Neural cell (in vitro differentiated cells): ENCODE results near the gene UTRN. TPM values are rescaled to one million over a fixed set of nuclear protein-coding genes. Genes with fewer than 3 reads are reported as not detected.

Experiments
- H2AFZ ChIP-seq: fragments of 200-600, 300-800 bp; sonication (generic), shearing (Covaris generic); 2 replicates; pipeline ENCODE4 v1.6.0; 2014; ENCODE audit warnings: low read depth, mild to moderate bottlenecking, antibody characterized with exemption, low read length, moderate library complexity
- H3F3A ChIP-seq: fragments of 200-600 bp; shearing (Covaris generic); 2 replicates; pipeline ENCODE4 v1.6.1; 2016; ENCODE audit warnings: mild to moderate bottlenecking, moderate library complexity, mixed read lengths, antibody characterized with exemption, low read length; ENCODE audit not compliant: insufficient read depth, poor library complexity, severe bottlenecking
- H3K27ac ChIP-seq: fragments of 200-600, 300-800 bp; sonication (generic), shearing (Covaris generic); 2 replicates; pipeline ENCODE4 v1.5.1; 2014; ENCODE audit warnings: mild to moderate bottlenecking, low read length, moderate library complexity
- H3K27me3 ChIP-seq: fragments of 300-800, 200-600 bp; sonication (generic), shearing (Covaris generic); 2 replicates; pipeline ENCODE4 v1.6.0; 2014; ENCODE audit warnings: mild to moderate bottlenecking, low read depth, low read length, moderate library complexity; ENCODE audit not compliant: insufficient read depth
- H3K36me3 ChIP-seq: fragments of 300-800, 200-600 bp; sonication (generic), shearing (Covaris generic); 2 replicates; pipeline ENCODE4 v1.5.1; 2014; ENCODE audit warnings: mild to moderate bottlenecking, antibody characterized with exemption, low read length, moderate library complexity; ENCODE audit not compliant: insufficient read depth
- H3K4me2 ChIP-seq: fragments of 300-800, 200-600 bp; sonication (generic), shearing (Covaris generic); 2 replicates; pipeline ENCODE4 v1.6.0; 2014; ENCODE audit warnings: mild to moderate bottlenecking, low read length
- H3K4me3 ChIP-seq: fragments of 300-800, 200-600 bp; sonication (generic), shearing (Covaris generic); 2 replicates; pipeline ENCODE4 v1.5.1; 2014; ENCODE audit warnings: mild to moderate bottlenecking, low read length, moderate library complexity
- H3K79me2 ChIP-seq: fragments of 200-600 bp; shearing (Covaris generic); replicated peaks from 2 replicates; pipeline ENCODE4 v1.6.0; 2014; ENCODE audit warnings: mild to moderate bottlenecking, low read length, moderate library complexity; ENCODE audit not compliant: insufficient read depth
- H3K9ac ChIP-seq: fragments of 300-800, 200-600 bp; sonication (generic), shearing (Covaris generic); 2 replicates; pipeline ENCODE4 v1.6.1; 2016; ENCODE audit warnings: mild to moderate bottlenecking, low read length, mixed read lengths
- H3K9me2 ChIP-seq: fragments of 200-600 bp; shearing (Covaris generic); 2 replicates; pipeline ENCODE4 v1.6.1; 2016; ENCODE audit warnings: mild to moderate bottlenecking, low read length, mixed read lengths; ENCODE audit not compliant: insufficient read depth
- H3K9me3 ChIP-seq: fragments of 200-600, 300-800 bp; sonication (generic), shearing (Covaris generic); 2 replicates; pipeline ENCODE4 v1.6.1; 2016; ENCODE audit warnings: mild to moderate bottlenecking, mixed run types, low read length, moderate library complexity, mixed read lengths
- H4K20me1 ChIP-seq: fragments of 200-600 bp; shearing (Covaris generic); 2 replicates; pipeline ENCODE4 v1.6.1; 2016; ENCODE audit warnings: mild to moderate bottlenecking, mixed run types; ENCODE audit not compliant: insufficient read depth
- CTCF ChIP-seq: fragments of 450-650 bp; IDR thresholded peaks from 2 replicates; pipeline ENCODE4 v1.5.1; 2014; ENCODE audit warnings: antibody characterized with exemption, mild to moderate bottlenecking, moderate library complexity; ENCODE audit not compliant: poor library complexity, severe bottlenecking
- EP300 ChIP-seq: fragments of 450-650 bp; conservative IDR thresholded peaks from 2 replicates; pipeline ENCODE4 v1.6.1; 2014; ENCODE audit warnings: antibody characterized with exemption, mild to moderate bottlenecking, moderate library complexity; ENCODE audit not compliant: poor library complexity, severe bottlenecking
- EZH2 ChIP-seq: fragments of 200-600, 300-800 bp; shearing (Covaris generic), sonication (generic); IDR thresholded peaks from 2 replicates; pipeline ENCODE4 v1.6.1; 2014; ENCODE audit warnings: antibody characterized with exemption, low read length, borderline replicate concordance, mild to moderate bottlenecking; ENCODE audit not compliant: insufficient read depth, poor library complexity, severe bottlenecking
- MXI1 ChIP-seq: fragments of 450-650 bp; conservative IDR thresholded peaks from 2 replicates; pipeline ENCODE4 v1.6.1; 2014; ENCODE audit warnings: antibody characterized with exemption, mild to moderate bottlenecking; ENCODE audit not compliant: poor library complexity, severe bottlenecking
- POLR2AphosphoS5 ChIP-seq: IDR thresholded peaks from 2 replicates; pipeline ENCODE4 v1.6.1; 2012
- RAD21 ChIP-seq: fragments of 450-650 bp; conservative IDR thresholded peaks from 2 replicates; pipeline ENCODE4 v1.6.1; 2014; ENCODE audit warnings: antibody characterized with exemption, mild to moderate bottlenecking, moderate library complexity
- REST ChIP-seq: IDR thresholded peaks from 2 replicates; pipeline ENCODE4 v1.6.1; 2012; ENCODE audit warnings: borderline replicate concordance
- SMC3 ChIP-seq: fragments of 450-650 bp; conservative IDR thresholded peaks from 2 replicates; pipeline ENCODE4 v1.6.1; 2014; ENCODE audit warnings: antibody characterized with exemption, mild to moderate bottlenecking, moderate library complexity; ENCODE audit not compliant: poor library complexity
- TAF1 ChIP-seq: IDR thresholded peaks from 2 replicates; pipeline ENCODE4 v1.6.1; 2012; ENCODE audit warnings: low read depth
- polyA plus RNA-seq: library from polyadenylated mRNA; depleted of rRNA; stranded (reverse); fragments of >200 nt; gene quantifications from 2 replicates; pipeline ENCODE4 v1.2.3, GENCODE V29; 2014

The UTRN gene
- polyA plus RNA-seq, 1 donor from 2014 or later, result 5.2 TPM

- Histone ChIP-seq H3K36me3 (no peaks in the 10 kb centered on the region), H3K4me2 (no peak overlapping the region), H3K27me3 (no peaks in the 10 kb centered on the region), H3K9me2 (no peaks in the 10 kb centered on the region), H3K79me2 (no peaks in the 10 kb centered on the region), H3F3A (no peaks in the 10 kb centered on the region), H3K4me3 (no peak overlapping the region), H4K20me1 (no peaks in the 10 kb centered on the region), H2AFZ (no peak overlapping the region), H3K27ac (no peak overlapping the region), H3K9me3 (no peaks in the 10 kb centered on the region), H3K9ac (no peak overlapping the region)
- no peak for TF ChIP-seq RAD21
- TF ChIP-seq EP300, result no peak
- TF ChIP-seq POLR2AphosphoS5, result no peak
- no peak for TF ChIP-seq CTCF
- TF ChIP-seq REST, result no peak
- TF ChIP-seq TAF1, result no peak
- TF ChIP-seq EZH2, result no peak
- TF ChIP-seq SMC3, result no peak
- no peak for TF ChIP-seq MXI1
Measured at GRCh38 chr6:144259986-144260385, 25.1 kb upstream of the UTRN start.

- no peaks in the 10 kb centered on the region for H3K36me3 ChIP-seq
- no peak overlapping the region for H3K27ac ChIP-seq
- H3K9me3 ChIP-seq, result no peaks in the 10 kb centered on the region
- H3K4me3 ChIP-seq, result no peak overlapping the region
- H3K9ac ChIP-seq, result no peak overlapping the region
- no peak overlapping the region for H2AFZ ChIP-seq
- TF ChIP-seq REST (no peak), MXI1 (no peak), POLR2AphosphoS5 (no peak), TAF1 (no peak), CTCF (no peak), RAD21 (no peak), EP300 (no peak), EZH2 (no peak), SMC3 (no peak)
- H3K27me3 ChIP-seq, result no peaks in the 10 kb centered on the region
- H3K9me2 ChIP-seq, result no peaks in the 10 kb centered on the region
- no peaks in the 10 kb centered on the region for H3F3A ChIP-seq
- H3K4me2 ChIP-seq, result no peak overlapping the region
- H4K20me1 ChIP-seq, result no peaks in the 10 kb centered on the region
- no peaks in the 10 kb centered on the region for H3K79me2 ChIP-seq
Measured at GRCh38 chr6:144262470-144263369, 22.4 kb upstream of the UTRN start.
